Myocyte (in vitro differentiated cells): Measurements from ENCODE around the gene EFCAB5. TPM values are rescaled to one million over a fixed set of nuclear protein-coding genes. Genes with fewer than 3 reads are reported as not detected.
"Not testable (repeated sequence)": the region's sequence is repeated elsewhere in the genome, so short reads cannot be mapped to it uniquely, and the experiment has no call there.

Experiments
- DNase-seq: peaks from one replicate; pipeline ENCODE4 v3.0.0-alpha.2; 2012; ENCODE audit warnings: low read depth
- total RNA-seq: library from RNA; depleted of rRNA; stranded (reverse); fragments of >200 nt; gene quantifications from 2 replicates; pipeline ENCODE4 v1.2.3, GENCODE V29; 2014

The EFCAB5 gene
- total RNA-seq, 1 donor from 2014 or later: 0.70 TPM

DNA sequence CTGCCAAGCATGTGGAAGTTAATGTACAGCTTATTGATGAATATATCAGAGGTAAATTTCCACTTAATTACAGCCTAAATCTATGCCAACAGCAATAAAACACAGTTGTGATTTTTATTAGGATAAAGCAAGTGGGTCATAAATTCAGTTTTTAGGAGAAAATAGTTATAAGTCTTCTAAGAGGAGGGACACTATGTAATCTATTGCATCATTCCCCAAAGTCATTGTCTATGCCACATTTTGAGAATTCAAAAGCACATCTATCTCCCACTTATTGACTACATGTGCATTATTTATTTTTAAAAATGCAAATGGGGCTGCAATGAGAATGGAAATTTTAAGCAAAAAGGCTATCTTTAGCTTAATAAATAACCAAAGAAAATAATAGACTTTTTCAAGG is 151.5 kb downstream of the EFCAB5 start:
- DNase-seq: no peak

DNA sequence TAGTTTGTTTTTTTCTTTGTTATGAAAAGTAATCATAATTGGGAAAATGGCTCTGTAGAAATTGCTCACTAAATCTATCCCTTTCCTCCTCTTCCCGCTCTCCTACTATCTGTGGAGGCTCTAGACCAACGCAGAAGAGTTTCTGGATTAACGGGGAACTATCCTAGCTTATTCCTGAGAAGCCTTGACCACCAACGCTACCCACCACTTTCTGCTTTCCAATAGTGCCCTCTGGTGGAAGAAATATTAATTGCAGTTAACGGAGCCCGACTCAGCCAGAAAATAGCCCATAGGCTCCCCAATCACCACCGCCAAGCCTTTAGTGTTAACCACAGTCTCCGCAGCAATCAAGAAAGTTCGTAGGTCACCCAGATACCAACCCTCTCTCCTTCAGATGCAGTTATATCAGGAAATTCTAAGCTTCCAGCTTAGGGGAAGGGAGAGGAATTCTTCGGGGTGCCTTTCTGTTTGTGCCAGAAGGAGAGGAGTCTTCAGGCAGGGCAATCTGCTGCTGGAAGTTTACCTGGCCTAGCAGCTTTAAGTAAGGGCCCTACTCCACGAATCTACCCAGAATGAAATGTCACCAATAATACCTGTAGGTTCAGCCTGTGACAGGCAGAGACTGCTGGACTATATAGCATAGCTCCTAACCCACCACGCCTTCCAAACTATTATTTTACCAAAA is 152.2 kb downstream of the EFCAB5 start:
- DNase-seq: peak; percentile 78

DNA sequence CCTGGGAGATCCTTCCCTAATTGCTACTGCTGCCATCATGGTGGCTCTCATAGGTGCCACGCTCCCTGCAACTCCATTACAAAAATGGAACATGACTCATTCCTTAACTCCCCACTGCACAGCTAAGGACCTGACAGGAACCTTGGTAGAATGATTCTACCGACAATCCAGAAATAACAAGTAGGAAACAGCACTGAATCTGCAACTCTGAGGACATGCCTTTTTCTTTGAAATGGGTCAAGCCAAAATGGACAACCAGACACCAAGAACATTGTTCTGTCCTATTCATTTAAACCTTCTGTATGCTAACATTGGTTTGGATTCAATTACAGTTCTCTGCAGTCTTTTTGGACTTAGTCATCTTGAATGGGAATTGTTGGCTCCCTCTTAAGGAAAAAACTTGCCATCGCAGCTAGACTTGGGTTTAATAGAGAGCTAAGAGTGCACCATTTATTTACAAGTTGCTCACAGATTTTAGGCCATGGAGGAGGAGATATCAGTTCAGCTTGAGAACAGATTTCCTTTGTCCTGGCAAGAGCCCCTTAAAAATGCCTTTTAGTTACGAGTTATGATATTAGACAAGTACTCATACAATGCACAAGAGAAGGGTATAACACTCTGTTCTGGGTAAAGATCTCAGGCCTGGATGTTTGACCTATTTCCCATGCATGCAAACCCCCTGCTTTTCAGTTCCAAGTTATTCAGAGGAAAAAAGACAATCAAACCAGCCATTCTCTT is 154.2 kb downstream of the EFCAB5 start:
- peak; percentile 81 for DNase-seq

DNA sequence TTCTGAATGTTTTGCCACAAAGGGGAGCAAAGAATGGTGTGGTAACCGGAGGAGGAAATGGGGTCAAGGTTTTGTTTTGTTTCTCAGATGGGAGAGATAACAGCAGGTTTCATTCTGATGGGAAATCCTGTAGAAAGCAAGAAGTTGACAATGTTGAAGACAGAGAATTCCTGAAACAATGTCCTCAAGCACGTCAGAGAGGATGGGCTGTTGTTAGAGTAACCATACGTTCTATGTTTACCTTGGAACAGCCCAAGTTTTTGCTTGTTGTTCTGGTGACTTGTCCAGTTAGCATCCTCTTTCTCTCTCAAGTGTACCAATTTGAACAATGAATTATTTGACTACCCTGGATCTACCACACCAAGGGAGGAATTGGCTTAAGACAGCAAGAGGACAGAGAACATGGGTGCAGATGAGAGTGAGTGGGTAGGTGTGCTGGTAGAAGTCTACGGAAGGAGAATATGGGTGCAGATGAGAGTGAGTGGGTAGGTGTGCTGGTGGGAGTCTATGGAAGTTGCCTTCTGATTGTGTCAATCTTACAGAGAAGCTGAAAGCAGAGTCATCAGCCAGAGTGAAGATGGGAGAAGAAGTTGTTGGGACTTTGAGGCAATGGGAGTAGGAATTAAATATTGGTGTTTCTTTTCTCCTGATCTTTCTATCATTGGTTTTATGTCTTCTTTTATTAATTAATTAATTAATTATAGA is 160.4 kb downstream of the EFCAB5 start:
- DNase-seq: no peak

DNA sequence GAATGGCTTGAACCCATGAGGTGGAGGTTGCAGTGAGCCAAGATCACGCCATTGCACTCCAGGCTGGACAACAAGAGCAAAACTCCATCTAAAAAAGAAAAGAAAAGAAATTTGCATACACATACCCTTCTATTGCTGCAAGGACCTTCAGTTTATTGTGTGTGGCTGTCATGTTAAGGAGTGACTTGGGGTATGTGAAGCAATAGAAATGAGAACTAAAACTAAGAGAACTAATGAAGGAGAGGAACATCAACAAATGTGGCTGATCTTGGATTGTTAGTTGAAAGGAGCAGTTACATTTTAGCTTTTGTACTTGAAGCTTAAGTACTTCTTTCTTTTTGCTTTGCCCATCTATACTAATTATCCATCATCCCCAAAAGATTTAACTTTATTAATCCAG is 162.5 kb downstream of the EFCAB5 start:
- no peak for DNase-seq

DNA sequence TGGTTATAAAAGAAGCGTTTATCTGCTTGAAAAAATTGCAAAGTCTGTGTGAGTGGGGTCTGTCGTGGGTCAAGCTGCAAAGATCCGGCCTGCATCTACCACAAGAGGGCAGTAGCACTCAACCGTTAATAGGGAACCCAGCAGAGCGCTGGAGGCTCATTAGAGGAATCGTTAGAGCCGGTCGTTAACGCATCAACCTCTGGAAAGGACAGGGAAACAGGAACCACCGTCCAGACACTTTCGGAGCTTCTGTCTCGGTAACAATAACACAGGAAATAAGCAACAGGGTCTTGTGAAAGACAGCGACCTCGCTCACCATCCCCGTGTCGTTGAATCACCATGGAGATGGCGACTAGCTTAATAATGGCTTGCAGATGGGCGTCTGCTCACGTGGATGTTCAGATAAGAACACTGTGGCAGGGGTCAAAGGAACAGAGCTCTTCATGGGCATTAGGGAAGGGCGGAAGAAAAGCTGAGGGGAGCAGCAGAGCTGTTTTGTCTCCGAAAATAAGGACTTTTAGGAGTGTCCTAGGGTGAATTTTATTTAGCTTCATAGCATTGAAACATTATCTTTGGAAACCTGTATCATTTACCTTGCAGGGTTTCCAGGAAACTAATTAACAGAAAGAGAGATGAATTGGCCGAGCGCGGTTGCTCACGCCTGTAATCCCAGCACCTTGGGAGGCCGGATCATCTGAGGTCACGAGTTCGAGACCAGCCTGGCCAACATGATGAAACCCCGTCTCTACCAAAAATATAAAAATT is 163.3 kb downstream of the EFCAB5 start:
- DNase-seq: peak; percentile 83

DNA sequence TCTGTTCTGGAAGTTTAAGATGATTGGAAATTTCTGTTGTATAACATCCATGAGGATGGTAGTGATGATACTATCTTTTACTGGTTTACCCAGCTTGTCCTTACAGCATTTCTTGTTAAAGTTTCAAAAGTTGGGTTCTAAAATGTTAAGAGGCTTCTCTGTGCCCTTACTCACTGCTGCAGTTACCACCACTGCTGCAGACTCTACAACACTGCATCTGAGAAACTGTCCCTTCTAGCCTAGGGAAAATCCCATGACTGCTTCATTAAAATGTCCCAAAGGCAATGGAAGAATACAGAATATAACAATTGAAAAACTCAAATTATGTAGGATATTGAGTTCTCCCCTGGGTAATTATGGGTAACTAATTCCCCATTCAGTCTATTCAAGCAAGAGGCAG is 171.4 kb downstream of the EFCAB5 start:
- no peak for DNase-seq

DNA sequence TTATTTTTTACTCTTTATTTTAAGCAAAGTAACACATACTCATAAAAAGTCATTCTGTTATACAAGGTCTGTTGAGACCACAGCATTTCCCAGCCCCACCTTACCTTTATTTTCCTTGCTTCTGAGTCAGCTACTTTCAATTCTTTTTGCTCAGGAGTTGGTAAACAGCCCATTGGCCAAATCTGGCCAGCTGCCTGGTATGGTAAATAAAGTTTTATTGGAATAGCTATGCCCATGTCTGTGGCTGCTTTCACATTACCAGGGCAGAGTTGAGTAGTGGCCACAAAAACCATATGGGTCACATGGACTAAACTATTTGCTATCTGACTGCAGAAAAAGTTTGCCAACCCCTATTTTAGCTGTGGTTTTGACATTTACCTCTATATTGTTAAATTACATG is 171.8 kb downstream of the EFCAB5 start:
- peak; percentile 47 for DNase-seq

DNA sequence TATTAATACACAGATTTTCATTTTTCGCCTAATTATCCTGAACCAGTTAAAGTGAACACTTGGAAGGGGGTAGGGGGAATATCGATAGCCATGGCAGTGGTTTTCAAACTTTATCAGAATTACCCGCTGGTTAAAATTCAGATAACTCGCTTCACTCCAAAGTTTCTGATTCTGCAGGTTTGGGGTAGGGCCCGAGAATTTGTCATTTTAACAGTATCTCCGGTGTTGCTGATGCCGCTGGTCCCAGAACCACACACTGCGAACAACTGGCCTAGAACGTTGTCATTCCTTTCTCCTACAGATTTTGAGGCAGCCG is 174.9 kb downstream of the EFCAB5 start:
- DNase-seq: no peak

DNA sequence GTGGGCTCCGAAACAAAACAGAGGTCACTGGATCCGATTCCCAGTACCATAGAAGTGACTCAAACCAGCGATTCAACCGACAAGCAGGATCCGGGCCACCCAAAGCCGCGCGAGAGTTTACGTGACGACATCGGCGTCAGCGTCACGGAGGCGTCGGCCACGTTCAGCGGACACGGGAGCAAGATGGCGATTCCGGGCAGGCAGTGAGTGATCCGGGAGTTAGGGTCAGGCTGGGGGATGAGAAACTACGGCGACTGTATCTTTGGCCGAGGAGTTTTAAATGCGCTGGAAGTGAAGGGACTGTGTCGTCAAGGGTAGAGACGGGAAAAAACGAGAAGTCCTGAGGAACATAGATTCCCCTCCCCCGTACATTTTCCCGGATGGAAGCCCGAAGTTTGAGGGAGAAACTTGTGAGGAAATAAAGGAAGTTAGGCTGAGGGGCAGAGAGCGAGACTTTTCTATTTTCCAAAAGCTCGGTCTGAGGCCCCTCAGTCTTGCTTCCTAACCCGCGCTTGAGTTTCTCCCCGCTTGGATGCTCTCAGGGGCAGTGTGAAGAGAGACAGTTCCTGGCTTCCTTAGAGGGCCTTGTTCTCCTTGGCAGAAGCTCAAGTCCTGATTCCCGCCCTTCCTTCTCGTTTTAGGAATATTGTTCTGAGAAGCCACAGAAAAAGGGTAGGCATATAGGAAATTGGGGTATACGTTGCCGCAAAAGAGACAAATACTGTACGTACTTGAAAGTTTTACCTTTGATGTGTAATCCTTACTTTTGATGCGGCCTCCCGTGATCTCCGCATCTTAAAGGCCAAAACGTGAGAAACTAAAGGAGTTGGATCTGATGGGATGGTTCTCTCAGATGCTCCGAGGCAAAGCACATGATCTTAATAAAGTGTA is 175.5 kb downstream of the EFCAB5 start, which contains the start of gene NSRP1:
TSS of gene NSRP1 (plus strand) at position 156 of the 891 bp plus-strand sequence. CDS start at position 184, 28 bp downstream.
- DNase-seq: peak; percentile 97

DNA sequence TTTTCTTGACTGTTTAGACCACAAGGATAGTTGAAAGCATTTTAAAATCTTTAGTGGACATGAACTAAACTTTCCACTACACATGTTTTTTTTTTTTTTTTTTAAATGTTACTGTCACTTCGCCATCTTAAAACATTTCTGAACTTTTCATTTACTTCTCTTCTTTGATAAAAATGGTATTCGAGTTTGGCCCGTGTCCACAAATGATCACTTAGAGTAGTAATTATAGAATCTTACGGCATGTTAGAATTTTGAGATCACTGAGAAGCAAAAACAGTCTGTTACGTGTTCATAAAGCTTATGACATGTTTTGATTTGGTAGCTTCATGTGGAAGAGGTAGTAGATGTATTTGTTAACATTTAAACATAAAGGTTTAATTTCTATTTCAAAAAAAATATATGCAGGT is 176.2 kb downstream of the EFCAB5 start:
- DNase-seq: peak; percentile 7

DNA sequence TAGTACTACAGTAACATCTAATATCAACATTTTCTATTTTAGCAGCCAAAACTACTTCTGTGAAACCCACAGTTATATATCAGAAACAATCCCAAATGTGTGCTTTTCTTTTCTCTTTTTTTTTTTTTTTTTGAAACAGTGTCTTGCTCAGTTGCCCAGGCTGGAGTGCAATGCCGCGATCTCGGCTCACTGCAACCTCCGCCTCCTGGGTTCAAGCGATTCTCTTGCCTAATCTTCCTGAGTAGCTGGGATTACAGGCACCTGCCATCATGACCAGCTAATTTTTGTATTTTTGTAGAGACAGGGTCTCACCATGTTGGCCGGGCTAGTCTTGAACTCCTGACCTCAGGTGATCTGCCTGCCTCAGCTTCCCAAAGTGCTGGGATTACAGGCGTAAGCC is 177.2 kb downstream of the EFCAB5 start:
- not testable (repeated sequence) for DNase-seq

DNA sequence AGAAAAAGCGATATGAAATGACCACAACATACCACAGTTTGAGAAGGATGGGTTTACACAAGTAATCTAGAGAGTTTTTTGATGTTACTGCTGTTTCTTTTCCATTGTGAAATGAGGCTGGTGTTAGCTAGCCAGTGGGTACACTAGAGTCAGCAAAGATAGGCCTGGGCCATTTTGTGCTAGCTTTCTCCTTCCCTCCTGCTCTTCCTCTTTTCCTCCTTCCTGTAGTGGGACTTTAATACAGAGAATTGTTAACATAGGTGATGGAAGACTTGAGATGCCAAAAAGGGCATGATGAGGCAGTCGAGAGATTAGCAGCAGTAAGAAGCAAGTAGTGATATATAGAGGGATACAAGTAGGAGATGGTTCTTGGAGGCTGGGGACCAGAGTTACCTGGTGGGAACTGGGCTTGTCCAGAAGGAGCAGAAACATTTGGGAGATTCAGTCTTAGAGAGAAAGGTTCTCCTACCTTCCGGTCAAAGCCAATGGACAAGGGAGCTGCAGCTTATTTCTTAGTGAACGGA is 182.9 kb downstream of the EFCAB5 start:
- no peak for DNase-seq

DNA sequence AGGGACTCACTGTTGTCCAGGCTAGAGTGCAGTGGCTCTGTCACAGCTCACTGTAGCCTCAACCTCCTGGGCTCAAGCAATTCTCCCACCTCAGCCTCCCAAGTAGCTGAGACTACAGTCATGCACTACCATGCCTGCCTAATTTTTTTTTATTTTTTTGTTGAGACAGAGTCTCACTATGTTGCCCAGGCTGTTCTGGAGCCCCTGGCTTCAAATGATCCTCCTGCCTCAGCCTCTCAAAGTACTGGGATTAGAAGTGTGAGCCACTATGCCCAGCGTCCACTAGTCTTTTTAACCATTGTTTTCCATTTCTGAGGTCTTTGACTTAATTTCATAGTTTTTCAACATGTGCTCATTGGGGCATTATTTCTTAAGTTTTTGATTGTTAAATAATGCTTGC is 188.7 kb downstream of the EFCAB5 start:
- no peak for DNase-seq

DNA sequence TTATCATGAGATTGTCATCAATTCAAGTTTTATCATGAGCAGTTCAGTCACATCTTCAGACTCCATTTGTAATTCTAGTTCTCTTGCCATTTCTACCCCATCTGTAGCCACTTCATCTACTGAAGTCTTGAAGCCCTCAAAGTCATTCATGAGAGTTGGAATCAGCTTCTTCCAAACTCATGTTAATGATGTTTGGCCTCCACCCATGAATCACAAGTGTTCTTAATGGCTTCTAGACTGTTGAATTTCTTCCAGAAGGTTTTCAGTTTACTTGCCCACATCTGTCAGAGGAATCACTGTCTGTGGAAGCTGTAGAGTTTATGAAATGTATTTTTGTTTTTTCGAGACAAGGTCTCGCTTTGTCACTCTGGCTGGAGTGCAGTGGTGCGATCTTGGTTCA is 191.2 kb downstream of the EFCAB5 start:
- peak; percentile 13 for DNase-seq

DNA sequence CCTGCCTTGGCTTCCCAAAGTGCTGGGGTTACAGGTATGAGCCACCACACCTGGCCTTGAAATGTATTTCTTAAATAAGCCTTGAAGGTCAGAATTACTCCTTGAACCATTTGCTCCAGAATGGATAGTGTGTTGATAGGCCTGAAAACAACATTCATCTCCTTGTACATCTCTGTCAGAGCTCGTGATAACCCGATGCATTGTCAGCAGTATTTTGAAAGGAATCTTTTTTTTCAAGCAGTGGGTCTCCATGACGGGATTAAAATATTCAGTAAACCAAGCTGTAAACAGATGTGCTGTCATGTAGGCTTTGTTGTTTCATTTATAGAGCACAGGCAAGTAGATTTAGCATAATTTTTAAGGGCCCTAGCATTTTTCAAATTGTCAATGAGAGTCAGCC is 191.8 kb downstream of the EFCAB5 start:
- DNase-seq: no peak

DNA sequence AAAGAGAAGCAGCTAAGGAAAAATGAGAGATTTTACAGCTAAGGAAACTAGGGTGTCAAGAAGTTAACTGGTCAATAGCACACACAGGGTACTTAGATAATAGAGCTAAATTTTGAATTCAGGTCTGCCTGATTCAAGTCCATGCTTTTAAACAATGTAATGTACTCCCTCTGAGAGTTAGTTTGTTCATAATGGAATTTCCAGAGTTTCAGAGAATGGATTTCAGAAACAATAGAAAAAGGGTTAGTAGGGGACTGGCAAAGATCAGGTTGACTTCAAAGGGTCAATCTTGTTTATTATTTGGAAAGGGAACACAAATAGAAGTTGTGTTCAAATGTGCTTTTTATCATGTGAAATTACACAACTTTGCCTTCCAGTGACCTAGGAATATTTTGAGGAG is 193.1 kb downstream of the EFCAB5 start:
- DNase-seq: no peak

DNA sequence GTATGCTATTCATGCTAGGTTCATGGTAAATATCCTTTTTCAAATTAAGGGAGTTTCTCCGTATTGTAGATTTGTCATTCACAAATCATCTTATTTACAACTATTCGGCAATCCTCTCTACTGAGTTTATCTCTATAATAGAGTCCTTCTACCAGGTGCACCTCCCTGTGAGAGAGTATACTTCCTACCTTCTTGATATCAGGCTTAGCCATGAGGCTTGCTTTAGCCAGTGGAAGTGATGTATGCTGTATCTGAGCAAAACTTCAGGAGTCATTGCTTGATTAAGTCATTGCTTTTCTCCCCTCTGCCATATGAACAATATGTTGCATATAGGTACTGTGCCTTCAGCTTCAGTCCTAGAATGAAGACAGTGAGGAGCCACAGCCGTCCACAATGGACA is 195.7 kb downstream of the EFCAB5 start:
- DNase-seq: no peak

DNA sequence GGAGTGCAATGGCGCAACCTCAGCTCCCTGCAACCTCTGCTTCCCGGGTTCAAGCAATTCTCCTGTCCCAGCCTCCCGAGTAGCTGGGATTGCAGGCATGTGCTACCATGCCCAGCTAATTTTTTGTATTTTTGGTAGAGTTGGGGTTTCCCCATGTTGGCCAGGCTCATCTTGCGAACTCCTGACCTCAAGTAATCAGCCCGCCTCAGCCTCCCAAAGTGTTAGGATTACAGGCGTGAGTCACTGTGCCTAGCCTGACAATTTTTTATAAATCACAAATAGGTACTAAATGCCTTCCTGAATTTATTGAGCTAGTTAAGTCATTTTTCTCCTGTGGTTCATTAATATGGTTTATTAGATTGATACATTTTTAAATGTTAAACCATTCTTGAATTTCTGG is 206.4 kb downstream of the EFCAB5 start:
- not testable (repeated sequence) for DNase-seq

DNA sequence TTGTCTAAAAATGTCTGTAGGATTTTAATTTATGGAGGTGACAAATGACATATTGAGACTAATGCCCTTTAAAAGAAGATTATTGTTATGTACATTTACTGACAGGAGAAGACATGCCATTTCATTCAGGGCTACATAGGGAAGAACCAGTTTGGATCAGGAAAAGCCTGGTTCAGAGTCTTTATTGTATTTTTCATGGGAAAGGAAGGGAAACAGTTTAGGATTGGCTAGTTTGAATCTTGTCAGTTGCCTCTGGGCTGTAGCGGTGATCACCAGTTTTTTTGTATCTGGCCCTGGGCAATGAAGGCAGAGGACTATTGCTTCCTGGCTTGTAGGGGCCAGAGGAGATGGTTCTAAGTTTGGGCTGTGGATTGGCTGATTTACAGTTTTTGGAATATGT is 206.9 kb downstream of the EFCAB5 start:
- DNase-seq: no peak
